Urothelium cell line (cell line): ENCODE results near the gene HEBP1.
A peak's percentile ranks its signal among the peaks of the same experiment; 100 is the strongest.

Experiments used
- DNase-seq: peaks from one replicate; pipeline ENCODE4 v3.0.0; 2011; ENCODE audit warnings: low spot score, mixed read lengths
- FAIRE-seq: peaks from 2 replicates; lab custom pipeline; 2011; peaks lifted over from hg19 to GRCh38; lab: Jason Lieb, UNC

HEBP1 gene

DNA sequence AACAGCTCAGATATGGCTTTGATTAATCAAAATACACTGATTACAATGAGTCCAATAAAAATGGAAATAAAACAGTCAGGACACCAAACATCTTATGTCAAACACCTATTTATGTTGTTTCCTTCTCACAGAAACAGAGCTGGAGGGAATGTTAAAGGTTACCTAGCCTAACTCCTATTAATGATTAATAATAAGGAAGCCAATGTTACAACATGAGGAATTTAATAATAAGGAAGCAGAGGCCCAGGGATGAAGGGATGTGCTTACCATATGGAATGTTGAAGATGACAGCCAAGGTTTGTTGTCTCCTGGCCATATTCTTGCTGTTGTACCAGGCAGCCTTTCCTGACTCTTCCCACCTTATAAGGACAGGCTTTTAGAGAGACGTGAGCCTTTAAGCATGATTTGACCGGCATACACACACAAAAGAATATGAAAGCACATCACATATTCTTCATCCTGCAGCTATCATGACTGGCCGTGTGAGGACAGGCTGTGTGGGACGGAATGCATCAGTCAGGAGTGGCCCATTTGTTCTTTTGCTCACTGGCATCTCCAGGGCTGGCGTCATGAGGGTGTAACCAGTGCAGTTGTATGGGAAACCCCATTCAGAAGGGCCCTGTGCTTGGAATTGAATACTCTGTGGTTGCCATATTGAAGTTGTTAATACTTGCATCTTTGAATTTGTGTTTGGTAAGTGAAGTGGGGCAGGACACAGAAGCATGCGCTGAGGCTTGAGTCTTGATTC, 45.0 kb downstream of the HEBP1 start:
- DNase-seq (no peak), FAIRE-seq (peak; percentile 30)

DNA sequence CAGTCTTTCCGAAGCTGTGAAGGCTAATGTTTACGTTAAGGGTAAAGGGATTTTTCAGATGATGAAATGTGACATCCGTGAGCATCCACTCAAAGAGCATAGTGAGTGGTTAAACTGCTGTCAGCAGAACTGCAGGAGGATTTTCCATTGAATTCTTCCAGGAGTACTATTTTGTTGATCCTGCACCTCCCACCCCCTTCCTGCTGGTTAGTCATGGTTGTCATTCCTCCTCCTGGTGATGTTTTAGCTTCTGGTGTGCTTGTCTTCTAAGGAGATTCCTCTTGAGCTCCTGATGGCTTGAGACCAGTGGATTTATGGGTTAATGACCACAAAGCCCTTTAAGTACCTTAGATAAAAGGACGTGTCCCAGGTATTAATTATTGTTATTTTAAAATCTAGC, 45.7 kb downstream of the HEBP1 start:
- no peak for FAIRE-seq
- DNase-seq, result no peak

DNA sequence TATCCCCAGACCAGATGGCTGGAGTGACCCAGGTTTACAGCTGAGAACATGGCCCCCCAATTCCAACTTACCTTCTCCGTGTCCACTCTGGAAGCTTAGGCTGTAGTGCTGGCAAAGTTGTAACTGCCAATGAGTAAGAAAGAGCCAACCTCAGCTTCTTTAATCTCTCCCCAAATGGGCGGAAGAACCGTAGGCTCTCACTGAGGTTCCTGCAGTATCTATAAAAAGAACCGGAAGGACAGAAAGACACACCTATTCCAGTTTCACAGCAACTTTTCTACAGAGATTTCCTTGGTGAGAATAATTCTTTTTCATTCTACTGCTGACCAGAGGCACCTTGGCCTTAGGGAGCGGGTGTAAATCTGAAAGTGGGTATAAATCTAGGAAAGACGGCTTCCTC, 48.0 kb downstream of the HEBP1 start, which contains the start of gene GPRC5D:
TSS of gene GPRC5D (minus strand) at position 135 of the 400 bp plus-strand sequence. CDS start 1,786 bp downstream, outside the sequence.
- FAIRE-seq, result no peak
- DNase-seq, result no peak

DNA sequence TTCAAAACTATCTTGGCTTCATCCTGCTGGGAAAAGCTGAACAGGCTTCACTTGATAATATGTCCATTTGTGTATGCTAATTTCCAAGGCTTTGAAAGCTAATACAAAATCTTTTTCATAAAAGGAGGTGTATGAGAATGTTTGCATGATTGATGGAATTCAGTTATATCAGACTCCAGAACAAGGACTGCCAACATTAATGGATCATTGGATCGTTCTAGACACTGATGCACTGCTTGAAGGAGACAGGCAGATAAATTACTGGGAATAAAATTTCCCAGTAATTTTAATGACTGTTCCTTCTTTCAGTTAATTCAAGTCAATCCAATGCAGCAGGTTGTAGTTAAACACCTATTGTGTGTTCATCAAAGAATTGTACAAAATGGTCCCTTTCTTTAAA, 48.6 kb downstream of the HEBP1 start:
- DNase-seq, result no peak

DNA sequence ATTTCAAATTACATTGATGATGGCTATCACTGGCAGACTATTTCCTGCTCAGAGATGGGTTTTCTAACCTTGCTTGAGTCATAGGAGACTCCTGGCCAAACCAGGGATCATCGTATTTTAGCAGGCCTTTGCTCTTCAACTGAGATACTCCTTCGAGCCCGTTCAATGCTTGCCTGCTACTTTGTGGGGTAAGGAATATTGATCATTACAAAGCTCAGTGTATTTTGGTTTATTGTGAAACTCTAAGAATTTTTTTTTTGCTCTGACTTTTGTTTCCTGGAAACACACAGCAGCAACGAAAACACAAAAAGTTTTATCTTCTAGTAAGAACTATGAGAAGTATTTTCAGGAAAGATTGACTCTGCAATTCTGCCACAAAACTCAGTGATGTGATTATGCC, 52.2 kb downstream of the HEBP1 start:
- no peak for DNase-seq
- no peak for FAIRE-seq

More for the DNA sequence above, 48.6 kb downstream of the HEBP1 start:
- FAIRE-seq, result no peak

DNA sequence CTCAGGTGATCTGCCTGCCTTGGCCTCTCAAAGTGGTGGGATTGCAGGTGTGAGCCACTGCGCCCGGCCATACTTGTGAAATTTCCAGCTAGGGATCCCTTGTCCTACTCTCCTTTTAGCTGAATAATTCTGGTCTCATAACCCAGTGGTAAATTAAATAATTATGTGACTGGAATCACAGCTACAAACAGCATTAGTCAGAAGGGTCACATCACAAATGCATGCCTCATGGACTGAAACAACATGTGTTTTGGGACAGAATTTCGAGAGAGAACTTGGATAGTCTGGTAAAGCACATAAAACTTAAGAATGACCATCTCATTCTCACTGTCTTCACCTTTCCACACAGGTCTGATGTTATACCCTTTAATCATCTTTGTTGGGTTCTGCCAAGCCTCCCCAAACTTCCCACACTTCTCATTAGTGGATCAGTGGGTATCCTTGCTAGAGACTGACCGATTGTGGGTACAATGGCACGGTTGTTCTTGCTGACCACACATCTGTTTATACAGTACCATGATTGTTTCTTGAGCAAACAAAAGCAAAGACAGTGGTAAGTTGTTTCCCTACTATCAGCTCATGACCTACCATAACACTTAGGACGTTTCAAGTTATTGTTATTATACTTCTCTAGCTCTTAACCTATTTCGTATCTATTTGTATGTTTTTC, 53.2 kb downstream of the HEBP1 start:
- FAIRE-seq, result no peak
- peak; percentile 37 for DNase-seq

DNA sequence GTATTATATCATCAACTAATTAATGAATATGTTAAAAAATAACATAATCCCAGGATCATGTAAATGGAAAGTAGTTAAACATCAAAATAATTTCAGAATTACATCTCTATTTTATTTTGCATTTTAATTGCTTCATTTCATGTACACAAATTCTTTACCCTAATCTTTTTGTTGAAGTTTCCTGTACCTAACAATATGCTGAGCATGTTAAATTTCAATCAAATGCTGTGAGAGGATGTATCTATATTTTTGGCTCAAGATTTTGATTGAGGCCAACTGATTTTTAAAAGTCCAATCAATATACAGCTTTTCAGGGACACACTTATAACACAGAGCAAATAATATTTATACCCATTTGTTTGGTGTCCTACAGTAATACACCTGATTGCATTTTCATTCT, 54.5 kb downstream of the HEBP1 start:
- FAIRE-seq (no peak), DNase-seq (no peak)

DNA sequence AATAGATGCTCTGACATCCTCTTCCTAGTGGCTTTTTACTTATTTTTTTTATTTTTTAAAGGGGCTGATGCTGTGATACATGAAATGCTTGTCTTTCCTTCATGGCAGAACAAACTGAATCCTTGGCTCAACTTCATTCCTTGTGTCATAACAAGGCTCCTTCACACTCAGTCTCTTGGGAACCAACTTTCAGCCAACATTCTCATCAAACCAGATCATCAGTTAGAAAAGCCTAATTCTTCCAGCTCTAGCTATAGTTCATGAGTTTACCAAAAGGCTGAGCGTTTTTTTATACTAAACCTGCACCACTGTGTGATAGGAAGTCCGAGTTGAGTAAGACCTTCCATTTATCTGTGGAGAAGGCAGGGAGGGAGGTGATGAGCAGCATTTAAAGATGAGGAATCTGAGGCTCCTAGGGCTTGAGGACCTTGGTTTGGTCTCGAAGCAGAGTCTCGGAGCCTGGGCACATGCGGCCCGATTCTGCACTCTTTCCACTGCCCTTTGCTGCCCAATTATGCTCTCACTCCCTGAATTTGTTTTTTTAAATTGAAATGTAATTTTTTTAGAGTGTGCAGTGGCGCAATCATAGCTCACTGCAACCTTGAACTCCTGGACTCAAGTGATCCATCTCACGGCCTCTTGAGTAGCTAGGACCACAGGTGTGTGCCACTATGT, 56.3 kb downstream of the HEBP1 start:
- DNase-seq, result no peak
- peak; percentile 27 for FAIRE-seq

DNA sequence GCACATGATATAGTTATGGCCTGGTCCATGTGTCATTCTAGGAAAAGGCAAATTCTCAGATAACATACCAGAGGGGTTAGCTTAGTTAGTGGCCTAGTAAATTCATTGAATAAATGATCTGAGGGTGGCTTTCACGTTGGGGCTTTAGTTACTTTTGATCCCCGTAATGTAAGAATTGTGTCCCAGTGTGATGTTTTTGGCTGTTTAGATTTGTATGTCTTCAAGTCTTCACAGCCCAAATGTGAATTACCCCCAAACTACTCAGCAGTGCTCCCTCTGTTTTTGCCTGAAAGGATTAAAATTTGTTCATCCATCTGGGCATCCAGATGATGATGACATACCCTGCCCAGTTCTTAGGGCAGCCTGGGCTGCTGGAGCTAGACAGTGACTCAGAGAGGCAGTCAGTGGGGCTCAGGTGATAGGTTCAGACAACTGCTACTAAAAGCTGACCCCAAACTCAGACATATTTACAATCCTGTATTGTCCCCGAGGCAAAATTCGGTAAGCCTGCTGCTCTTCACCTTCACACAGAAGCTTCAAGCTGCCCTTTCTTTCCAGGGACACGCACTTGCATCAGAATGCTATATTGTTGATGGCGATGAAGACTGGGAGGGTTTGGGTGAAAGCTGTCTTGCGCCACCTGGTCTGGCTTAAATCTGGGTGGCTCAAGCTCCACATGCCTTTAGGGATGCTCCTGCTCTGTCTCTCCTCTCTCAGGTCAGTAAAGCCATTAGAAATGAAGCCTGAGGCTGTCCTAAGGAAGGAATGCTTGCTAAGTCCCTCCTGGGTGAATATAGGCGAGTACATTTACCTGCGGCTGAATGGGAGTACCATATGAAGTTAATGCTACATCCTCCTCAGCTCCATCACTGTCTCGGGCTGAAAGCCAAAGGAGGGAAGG, 58.4 kb downstream of the HEBP1 start:
- DNase-seq, result no peak
- no peak for FAIRE-seq

DNA sequence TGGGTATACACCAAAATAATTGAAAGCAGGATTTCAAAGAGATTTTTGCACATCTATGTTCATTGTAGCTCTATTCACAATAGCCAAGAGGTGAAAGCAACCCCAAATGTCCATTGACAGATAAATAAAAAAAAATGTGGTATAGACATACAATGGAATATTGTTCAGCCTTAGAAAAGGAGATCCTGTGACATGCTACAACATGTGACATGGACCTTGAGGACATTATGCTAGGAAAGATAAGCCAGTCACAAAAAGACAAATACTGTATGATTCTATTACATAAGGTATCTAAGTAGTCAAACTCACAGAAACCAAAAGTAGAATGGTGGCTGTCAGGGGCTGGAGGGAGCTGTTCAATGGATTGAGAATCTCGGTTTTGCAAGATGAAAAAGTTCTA, 60.2 kb downstream of the HEBP1 start:
- no peak for DNase-seq
- no peak for FAIRE-seq

DNA sequence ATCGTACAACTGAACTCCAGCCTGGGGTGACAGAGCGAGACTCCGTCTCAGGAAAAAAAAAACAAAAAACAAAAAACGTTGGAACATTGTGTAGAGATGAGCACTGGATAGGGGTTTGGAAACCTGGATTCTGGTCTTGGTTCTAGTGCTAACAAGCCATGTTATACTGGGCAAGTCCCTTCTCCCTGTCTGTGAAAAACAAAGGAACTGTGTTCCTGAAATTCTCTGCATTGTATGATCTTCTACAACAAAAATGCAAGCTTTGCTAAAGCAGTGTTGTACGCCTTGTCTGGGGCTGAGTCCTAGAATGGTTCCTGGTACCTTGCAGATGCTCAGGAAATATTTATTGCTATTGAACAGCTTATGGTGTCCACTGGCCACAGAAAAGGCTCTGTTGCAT, 61.5 kb downstream of the HEBP1 start:
- FAIRE-seq, result no peak
- DNase-seq, result no peak

DNA sequence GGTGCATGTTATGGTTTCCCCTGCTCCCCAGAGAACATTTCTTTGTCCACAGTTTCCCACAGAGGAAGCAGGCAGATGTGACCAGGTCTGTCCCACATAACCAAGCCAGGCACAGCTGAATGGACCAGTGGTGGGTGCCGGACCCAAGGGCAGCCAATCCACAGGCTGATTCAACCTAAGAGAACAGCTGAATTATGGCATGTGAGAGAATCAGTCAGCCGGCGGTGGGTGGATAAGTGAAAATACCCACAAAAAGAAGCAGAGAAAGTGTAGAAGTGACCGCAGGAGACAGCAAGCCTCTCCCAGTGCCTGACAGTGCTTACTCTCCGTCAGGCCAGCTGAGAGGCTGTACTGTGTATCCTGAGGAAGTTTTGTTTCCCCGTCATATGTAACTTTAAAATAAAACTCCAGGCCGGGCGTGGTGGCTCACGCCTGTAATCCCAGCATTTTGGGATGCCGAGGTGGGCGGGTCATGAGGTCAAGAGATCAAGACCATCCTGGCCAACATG, 63.0 kb downstream of the HEBP1 start:
- DNase-seq, result no peak
- FAIRE-seq, result peak; percentile 32

DNA sequence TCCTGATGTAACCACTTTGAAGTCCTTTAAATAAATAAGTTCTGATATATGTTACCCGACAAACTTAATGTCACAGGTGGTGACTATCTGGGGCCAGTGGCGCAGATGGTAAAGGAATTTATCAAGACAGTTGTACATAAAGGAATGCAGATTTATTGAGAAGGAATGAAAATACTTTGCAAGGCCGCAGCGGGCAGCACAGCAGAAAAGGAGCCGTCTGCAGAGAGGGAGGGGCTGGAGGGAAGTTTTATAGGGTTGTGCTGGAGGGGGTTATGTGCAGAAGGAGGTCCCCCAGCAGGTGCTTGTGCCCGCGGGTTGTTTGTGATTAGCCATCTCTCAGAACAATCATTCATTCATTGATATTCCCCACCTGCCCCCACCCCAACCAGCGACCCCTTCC, 65.5 kb downstream of the HEBP1 start:
- DNase-seq, result no peak
- FAIRE-seq, result no peak

DNA sequence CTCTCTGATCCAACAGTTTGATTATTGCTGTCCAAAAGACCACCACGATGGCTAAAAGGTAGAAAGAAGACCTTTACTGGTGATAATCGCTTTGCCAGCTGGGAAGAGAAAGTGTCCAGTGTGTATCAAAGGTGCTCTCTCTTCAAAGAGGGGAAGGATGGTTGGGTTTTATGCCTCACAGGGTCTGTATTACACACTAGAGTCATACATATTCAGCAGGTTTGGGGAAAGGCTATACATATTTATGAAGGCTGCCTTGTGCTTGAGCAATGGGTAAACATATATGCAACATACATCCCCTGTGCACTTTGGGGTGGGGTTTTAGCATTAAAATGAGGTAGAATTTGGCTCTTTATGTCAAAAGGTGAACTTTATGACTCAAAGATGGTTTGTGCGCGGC, 66.3 kb downstream of the HEBP1 start:
- FAIRE-seq (peak; percentile 46), DNase-seq (no peak)

DNA sequence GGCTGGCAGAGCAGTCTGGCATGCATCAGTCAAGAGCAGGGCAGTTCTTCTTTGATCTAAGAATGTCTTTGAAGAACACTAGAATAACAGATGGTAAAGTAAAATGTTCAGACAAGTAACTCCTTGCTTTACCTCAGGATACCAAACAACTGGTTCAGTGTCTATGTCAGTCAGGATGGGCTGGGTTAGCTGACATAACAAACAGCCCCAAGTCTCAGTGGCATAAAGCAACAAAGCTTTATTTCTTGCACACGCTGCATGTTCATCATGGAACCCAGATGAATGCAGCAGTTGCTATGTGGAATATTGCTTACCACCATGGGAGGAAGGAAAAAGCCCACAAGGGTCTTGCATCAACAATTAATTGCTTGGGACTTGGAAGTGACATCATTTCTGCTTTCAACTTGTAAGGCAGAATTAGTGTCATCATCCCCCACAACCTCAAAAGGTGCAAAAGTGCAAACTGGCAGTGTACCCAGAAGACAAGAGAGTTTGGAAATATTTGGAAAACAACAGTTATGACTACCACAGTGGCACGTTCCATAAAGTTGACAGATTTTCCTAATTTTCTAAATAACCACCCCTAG, 69.3 kb downstream of the HEBP1 start:
- no peak for DNase-seq
- FAIRE-seq, result no peak

DNA sequence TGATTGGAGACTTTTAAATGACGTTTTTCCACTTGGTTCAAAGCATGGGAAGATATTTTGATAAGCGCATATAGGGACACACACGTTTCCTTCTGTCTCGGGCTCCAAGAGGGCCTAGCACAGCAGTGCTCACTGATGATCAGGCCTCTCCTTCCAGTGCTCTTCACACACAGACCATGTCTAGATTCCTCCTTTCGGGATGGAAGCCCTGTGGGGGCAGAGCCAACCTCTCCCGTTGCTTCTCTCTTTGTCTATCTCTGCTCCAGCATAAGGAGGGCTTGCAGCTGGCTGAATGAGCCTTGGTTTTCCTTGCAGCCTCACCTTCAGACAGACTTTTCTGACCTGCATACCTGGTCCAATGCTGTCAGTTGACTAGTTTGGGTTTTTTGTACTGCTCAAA, 70.4 kb downstream of the HEBP1 start:
- FAIRE-seq (no peak), DNase-seq (no peak)

DNA sequence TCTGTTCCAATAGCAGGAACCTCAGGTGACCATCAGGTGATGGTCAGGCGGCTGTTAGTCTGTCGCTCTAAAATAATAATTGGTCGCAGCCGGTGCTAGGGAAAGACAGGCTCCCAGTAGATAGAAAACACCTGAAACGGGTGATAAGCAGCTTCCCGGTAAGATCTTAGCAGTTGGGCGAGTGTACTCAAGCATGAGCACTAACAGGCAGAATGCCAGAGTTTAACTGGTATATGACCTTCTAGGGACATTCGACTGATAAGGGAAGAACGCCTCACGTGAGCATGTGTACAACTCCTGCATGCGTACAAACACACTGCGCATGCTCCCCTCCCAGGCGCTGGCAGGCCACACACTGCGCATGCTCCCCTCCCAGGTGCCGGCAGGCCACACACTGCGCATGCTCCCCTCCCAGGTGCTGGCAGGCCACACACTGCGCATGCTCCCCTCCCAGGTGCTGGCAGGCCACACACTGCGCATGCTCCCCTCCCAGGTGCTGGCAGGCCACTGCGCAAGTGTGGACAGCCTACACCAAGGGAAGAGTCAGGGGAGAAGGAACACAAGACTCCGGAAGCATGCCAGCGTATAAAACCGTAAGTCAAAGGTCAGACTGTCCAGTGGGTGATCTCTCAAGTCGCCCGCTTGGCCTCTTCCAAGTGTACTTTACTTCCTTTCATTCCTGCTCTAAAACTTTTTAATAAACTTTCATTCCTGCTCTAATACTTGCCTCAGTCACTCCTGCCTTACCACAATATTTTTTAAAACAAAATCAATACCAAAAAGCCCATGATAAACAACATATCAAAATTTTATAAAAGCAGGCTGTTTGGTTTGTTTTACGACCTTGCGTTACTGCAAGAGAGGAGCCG, 72.6 kb downstream of the HEBP1 start:
- FAIRE-seq, result peak; percentile 99
- DNase-seq, result peak; percentile 88

DNA sequence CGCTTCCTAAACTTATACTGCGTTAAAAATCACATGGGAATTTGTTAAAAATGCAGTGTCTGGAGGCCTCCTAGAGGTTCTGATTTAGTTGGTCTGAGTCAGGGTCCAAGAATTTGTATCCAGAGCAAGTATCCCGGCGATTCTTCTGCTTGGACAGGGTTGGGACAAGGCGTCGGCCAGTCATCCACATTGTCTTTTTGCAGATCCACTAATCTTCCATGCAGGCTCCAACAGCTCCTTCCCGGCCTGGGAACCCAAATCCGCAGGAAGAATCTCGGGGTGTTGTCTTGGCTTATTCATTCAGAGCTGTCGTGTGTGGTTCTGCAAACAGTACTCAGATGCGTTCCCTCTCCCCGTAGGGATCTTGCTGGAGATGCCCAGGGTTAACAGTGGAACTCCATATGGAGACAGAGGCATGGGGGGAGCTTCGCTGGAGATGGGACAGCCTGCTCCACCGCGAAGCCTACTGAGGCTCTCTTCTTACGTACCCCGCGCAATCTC, 73.4 kb downstream of the HEBP1 start:
- peak; percentile 30 for FAIRE-seq
- DNase-seq, result no peak

DNA sequence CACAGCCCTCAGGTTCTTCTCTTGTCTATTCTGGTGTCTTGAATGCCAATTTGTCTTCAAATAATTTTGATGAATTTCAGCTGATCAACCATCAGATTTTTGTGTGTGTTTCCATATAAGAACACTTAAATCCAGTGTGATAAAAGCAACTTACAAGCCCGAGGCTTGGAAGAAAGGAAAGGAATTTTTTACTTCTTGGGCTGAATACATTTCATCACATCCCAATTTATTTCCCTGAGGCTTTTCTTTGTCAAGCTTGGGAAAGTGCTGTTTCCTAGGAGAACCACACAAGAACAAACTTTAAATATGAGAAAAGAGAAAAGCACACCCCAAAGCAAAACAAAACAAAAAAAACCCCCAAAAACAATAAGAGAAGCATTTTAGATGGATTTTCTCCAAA, 74.7 kb downstream of the HEBP1 start:
- DNase-seq (no peak), FAIRE-seq (no peak)
